GM18951 (cell line): ENCODE results near the gene COL12A1.

ENCODE experiments used
- POLR2A ChIP-seq: IDR thresholded peaks from 4 replicates; pipeline ENCODE4 v1.6.1; 2011; ENCODE audit warnings: mild to moderate bottlenecking; ENCODE audit not compliant: insufficient read length, insufficient read depth; ENCODE audit errors: extremely low read depth
- in situ Hi-C: fragments of 300-500 bp; cut with MboI; formaldehyde crosslinking; loops from one replicate; pipeline ENCODE4 v1.12.0; 2022; ENCODE audit warnings: low sequenced_read_pairs, mixed read lengths, inconsistent platforms; ENCODE audit not compliant: unreplicated experiment

COL12A1 gene

GRCh38 chr6:75222261-75222660 lies 16.4 kb upstream of the COL12A1 start:
- in situ Hi-C loops, result loop anchor here (25.0 kb wide), 1 partner anchor 1135 kb away; no protein-coding TSS in a partner anchor
- no peak for TF ChIP-seq POLR2A

GRCh38 chr6:75221116-75221515 lies 15.3 kb upstream of the COL12A1 start:
- in situ Hi-C loops, result loop anchor here (25.0 kb wide), 1 partner anchor 1134 kb away; no protein-coding TSS in a partner anchor
- TF ChIP-seq POLR2A, result no peak

GRCh38 chr6:75220357-75220756 lies 14.5 kb upstream of the COL12A1 start:
- in situ Hi-C loops, result loop anchor here (25.0 kb wide), 1 partner anchor 1133 kb away; no protein-coding TSS in a partner anchor
- TF ChIP-seq POLR2A, result no peak

- no peak for TF ChIP-seq POLR2A
- in situ Hi-C loops, result loop anchor here (25.0 kb wide), 1 partner anchor 1132 kb away; no protein-coding TSS in a partner anchor
These were observed 13.4 kb upstream of the COL12A1 start for GRCh38 chr6:75219263-75219662.

GRCh38 chr6:75217193-75217592 lies 11.3 kb upstream of the COL12A1 start:
- no peak for TF ChIP-seq POLR2A
- in situ Hi-C loops, result loop anchor here (25.0 kb wide), 1 partner anchor 1130 kb away; no protein-coding TSS in a partner anchor

GRCh38 chr6:75215291-75215690 lies 9.4 kb upstream of the COL12A1 start:
- in situ Hi-C loops, result loop anchor here (25.0 kb wide), 1 partner anchor 1128 kb away; no protein-coding TSS in a partner anchor
- TF ChIP-seq POLR2A, result no peak

- no peak for TF ChIP-seq POLR2A
- in situ Hi-C loops, result loop anchor here (25.0 kb wide), 1 partner anchor 1126 kb away; no protein-coding TSS in a partner anchor
These were observed 7.9 kb upstream of the COL12A1 start for GRCh38 chr6:75213732-75214131.

GRCh38 chr6:75213112-75213511 lies 7.3 kb upstream of the COL12A1 start:
- TF ChIP-seq POLR2A, result no peak
- in situ Hi-C loops, result loop anchor here (25.0 kb wide), 1 partner anchor 1126 kb away; no protein-coding TSS in a partner anchor

- in situ Hi-C loops, result loop anchor here (25.0 kb wide), 1 partner anchor 1125 kb away; no protein-coding TSS in a partner anchor
- TF ChIP-seq POLR2A, result no peak
These were observed 6.2 kb upstream of the COL12A1 start for GRCh38 chr6:75211920-75212590.

GRCh38 chr6:75210885-75211739 lies 5.3 kb upstream of the COL12A1 start:
- in situ Hi-C loops, result loop anchor here (25.0 kb wide), 1 partner anchor 1124 kb away; no protein-coding TSS in a partner anchor
- TF ChIP-seq POLR2A, result no peak

- TF ChIP-seq POLR2A, result no peak
- in situ Hi-C loops, result loop anchor here (10.0 to 25.0 kb wide), 2 partner anchors 1122 to 1244 kb away; no protein-coding TSS in a partner anchor
These were observed 3.4 kb upstream of the COL12A1 start for GRCh38 chr6:75209184-75209723.

GRCh38 chr6:75208298-75209183 lies 2.7 kb upstream of the COL12A1 start:
- in situ Hi-C loops, result loop anchor here (10.0 to 25.0 kb wide), 2 partner anchors 1121 to 1244 kb away; no protein-coding TSS in a partner anchor

More at GRCh38 chr6:75208298-75209183, 2.7 kb upstream of the COL12A1 start:
- TF ChIP-seq POLR2A, result no peak
